Measurements from ENCODE around the gene ZSCAN23. TPM values are rescaled to one million over a fixed set of nuclear protein-coding genes. Genes with fewer than 3 reads are reported as not detected.
"Not testable (repeated sequence)": the region's sequence is repeated elsewhere in the genome, so short reads cannot be mapped to it uniquely, and the experiment has no call there.

Gene ZSCAN23
- total RNA-seq, 2 donors from 2014 or later: 4.1 to 7.1 TPM

DNA sequence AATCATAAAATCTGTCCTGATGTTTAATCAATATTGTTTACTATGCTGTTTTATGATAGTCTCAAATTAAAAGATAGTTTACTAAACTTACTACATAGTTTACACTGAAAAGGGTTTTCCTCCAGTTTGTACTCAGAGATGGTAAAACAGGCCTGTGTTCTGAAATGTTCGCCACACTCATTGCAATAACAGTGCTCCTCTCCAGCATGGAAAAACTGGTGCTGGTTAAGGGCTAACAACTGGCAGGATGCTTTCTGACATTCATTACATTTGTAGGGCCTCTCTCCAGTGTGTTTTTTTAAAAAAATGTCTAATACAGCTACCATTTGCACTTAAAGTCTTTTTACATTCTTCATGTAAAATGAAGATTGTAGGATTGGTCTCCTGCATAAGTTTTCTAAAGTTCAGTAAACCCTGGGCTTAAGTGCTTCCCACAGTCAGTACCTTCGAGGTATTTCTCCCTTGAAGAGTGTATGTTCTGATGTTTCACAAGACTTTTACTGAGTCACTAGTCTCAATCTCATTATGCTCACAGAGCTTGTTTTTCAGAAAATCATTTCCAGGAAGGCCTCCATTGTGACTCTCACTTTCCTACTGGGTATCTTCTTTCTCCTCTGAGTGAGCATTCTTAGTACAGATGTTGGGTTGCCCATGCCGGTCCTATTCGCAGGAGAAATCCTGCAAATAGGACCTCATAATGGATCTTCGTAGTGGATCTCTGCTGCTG is 35.1 kb downstream of the ZSCAN23 start:
- Mint-ChIP-seq H3K4me3 (no peak overlapping the region), H3K36me3 (ENCODE audit: low read depth) (no peaks in the 10 kb centered on the region)
- H3K4me3 ChIP-seq (ENCODE audit: low read length): no peak overlapping the region

DNA sequence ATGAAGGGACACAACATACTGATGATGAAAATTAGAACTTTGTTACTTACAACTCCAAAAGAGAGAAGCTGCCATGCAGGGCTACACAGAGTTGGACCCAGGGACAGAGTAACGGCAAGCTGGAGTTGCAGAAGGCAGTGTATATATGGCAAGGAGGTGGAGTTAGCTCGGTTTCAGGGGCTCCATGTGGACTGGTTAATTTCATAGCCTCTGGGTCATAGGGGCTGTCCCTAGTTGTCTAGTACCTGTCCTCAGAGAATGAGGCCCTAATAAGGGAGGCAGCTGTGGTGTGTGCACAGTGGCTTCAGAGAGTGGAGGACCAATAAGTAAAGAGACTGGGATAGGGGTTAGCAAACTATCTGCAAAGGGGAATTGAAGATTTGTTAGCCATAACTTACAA is 35.9 kb downstream of the ZSCAN23 start:
- H3K9me3 Mint-ChIP-seq: no peaks in the 10 kb centered on the region
- H3K4me3 Mint-ChIP-seq: no peak overlapping the region
- no peaks in the 10 kb centered on the region for H3K4me1 Mint-ChIP-seq
- TF ChIP-seq, protein P1, sequence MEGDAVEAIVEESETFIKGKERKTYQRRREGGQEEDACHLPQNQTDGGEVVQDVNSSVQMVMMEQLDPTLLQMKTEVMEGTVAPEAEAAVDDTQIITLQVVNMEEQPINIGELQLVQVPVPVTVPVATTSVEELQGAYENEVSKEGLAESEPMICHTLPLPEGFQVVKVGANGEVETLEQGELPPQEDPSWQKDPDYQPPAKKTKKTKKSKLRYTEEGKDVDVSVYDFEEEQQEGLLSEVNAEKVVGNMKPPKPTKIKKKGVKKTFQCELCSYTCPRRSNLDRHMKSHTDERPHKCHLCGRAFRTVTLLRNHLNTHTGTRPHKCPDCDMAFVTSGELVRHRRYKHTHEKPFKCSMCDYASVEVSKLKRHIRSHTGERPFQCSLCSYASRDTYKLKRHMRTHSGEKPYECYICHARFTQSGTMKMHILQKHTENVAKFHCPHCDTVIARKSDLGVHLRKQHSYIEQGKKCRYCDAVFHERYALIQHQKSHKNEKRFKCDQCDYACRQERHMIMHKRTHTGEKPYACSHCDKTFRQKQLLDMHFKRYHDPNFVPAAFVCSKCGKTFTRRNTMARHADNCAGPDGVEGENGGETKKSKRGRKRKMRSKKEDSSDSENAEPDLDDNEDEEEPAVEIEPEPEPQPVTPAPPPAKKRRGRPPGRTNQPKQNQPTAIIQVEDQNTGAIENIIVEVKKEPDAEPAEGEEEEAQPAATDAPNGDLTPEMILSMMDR (conservative IDR thresholded peaks at IDR 0.05): no peak
- H3K27ac ChIP-seq (ENCODE audit: low read depth, low read length): no peak overlapping the region
- no peak for DNase-seq
- H3K27me3 Mint-ChIP-seq (ENCODE audit: insufficient read depth): peaks cover 34% of the 10 kb centered on the region
- H3K9ac ChIP-seq (ENCODE audit: extremely low read depth, low read length, poor library complexity, severe bottlenecking): no peak overlapping the region
- H3K4me1 ChIP-seq (ENCODE audit: control insufficient read depth, insufficient read depth, low read length): no peaks in the 10 kb centered on the region
- H3K36me3 Mint-ChIP-seq (ENCODE audit: low read depth): no peaks in the 10 kb centered on the region
- H3K36me3 ChIP-seq (ENCODE audit: control insufficient read depth, insufficient read depth, low read length): no peaks in the 10 kb centered on the region
- 88% methylated on average over 2 of the region's 2 CpGs; no CpG with 5 or more reads in 1 of the 2 experiments for WGBS, 2 experiments (ENCODE audit: insufficient coverage in 1 of 2, insufficient read length in 1 of 2)
- H3K4me3 ChIP-seq (ENCODE audit: low read length): no peak overlapping the region
- H3K27me3 ChIP-seq (ENCODE audit: control insufficient read depth, insufficient read depth, low read length, poor library complexity, severe bottlenecking): peaks cover 14% of the 10 kb centered on the region
- no peak overlapping the region for H3K27ac Mint-ChIP-seq
- H3K9me3 ChIP-seq (ENCODE audit: control insufficient read depth, low read length): no peaks in the 10 kb centered on the region

More for the DNA sequence above, 35.1 kb downstream of the ZSCAN23 start:
- Mint-ChIP-seq H3K27ac (no peak overlapping the region), H3K9me3 (no peaks in the 10 kb centered on the region), H3K4me1 (no peaks in the 10 kb centered on the region), H3K27me3 (ENCODE audit: insufficient read depth) (peaks cover 25% of the 10 kb centered on the region)
- 91 to 100% methylated on average over 2 to 5 of the region's 5 CpGs for WGBS, 2 experiments (ENCODE audit: insufficient coverage in 1 of 2, insufficient read length in 1 of 2)
- Histone ChIP-seq H3K27ac (ENCODE audit: low read depth, low read length) (no peak overlapping the region), H3K4me1 (ENCODE audit: control insufficient read depth, insufficient read depth, low read length) (no peaks in the 10 kb centered on the region), H3K36me3 (ENCODE audit: control insufficient read depth, insufficient read depth, low read length) (no peaks in the 10 kb centered on the region), H3K9ac (ENCODE audit: extremely low read depth, low read length, poor library complexity, severe bottlenecking) (no peak overlapping the region), H3K9me3 (ENCODE audit: control insufficient read depth, low read length) (no peaks in the 10 kb centered on the region), H3K27me3 (ENCODE audit: control insufficient read depth, insufficient read depth, low read length, poor library complexity, severe bottlenecking) (peaks cover 9% of the 10 kb centered on the region)
- TF ChIP-seq, protein P1 (conservative IDR thresholded peaks at IDR 0.05): no peak
- DNase-seq: no peak

- not testable (repeated sequence) for H3K27ac Mint-ChIP-seq; H3K36me3 Mint-ChIP-seq (ENCODE audit: low read depth); H3K9me3 ChIP-seq (ENCODE audit: control insufficient read depth, low read length); H3K4me1 Mint-ChIP-seq; DNase-seq; H3K9me3 Mint-ChIP-seq; H3K4me1 ChIP-seq (ENCODE audit: control insufficient read depth, insufficient read depth, low read length); H3K4me3 ChIP-seq (ENCODE audit: low read length); H3K9ac ChIP-seq (ENCODE audit: extremely low read depth, low read length, poor library complexity, severe bottlenecking); H3K27ac ChIP-seq (ENCODE audit: low read depth, low read length); H3K4me3 Mint-ChIP-seq; H3K36me3 ChIP-seq (ENCODE audit: control insufficient read depth, insufficient read depth, low read length)
- 90% methylated on average over 4 of the region's 5 CpGs; no CpG with 5 or more reads in 1 of the 2 experiments for WGBS, 2 experiments (ENCODE audit: insufficient coverage in 1 of 2, insufficient read length in 1 of 2)
- H3K27me3 Mint-ChIP-seq (ENCODE audit: insufficient read depth): peaks cover 32% of the 10 kb centered on the region
- peaks cover 15% of the 10 kb centered on the region for H3K27me3 ChIP-seq (ENCODE audit: control insufficient read depth, insufficient read depth, low read length, poor library complexity, severe bottlenecking)
These were observed 39.4 kb downstream of the ZSCAN23 start for GRCh38 chr6:28403923-28404322.

Data from endodermal cell (in vitro differentiated cells).